GM12878 (cell line): Measurements from ENCODE around the gene NEURL3. TPM values are rescaled to one million over a fixed set of nuclear protein-coding genes. Genes with fewer than 3 reads are reported as not detected.

Experiments used
- CHD2 ChIP-seq: IDR thresholded peaks from 2 replicates; pipeline ENCODE4 v1.6.1; 2011; ENCODE audit warnings: low read depth, low read length, improper control_type of control experiment, borderline replicate concordance
- E4F1 ChIP-seq: fragments of 450-650 bp; IDR thresholded peaks from 2 replicates; pipeline ENCODE4 v1.6.1; 2018; ENCODE audit warnings: borderline replicate concordance, mild to moderate bottlenecking; ENCODE audit not compliant: partially characterized antibody
- JUND ChIP-seq: IDR thresholded peaks from 2 replicates; pipeline ENCODE4 v1.6.1; 2012; ENCODE audit warnings: low read depth, mild to moderate bottlenecking, low read length, improper control_type of control experiment, moderate library complexity
- MEF2A ChIP-seq: IDR thresholded peaks from 2 replicates; pipeline ENCODE4 v1.6.1; 2011; ENCODE audit warnings: low read depth, mild to moderate bottlenecking, low read length, moderate library complexity; ENCODE audit not compliant: insufficient read depth
- MTA3 ChIP-seq: IDR thresholded peaks from 2 replicates; pipeline ENCODE4 v1.6.1; 2012; ENCODE audit warnings: low read length, inconsistent platforms, borderline replicate concordance
- NR2C2 ChIP-seq: IDR thresholded peaks from 2 replicates; pipeline ENCODE4 v1.6.1; 2011; ENCODE audit warnings: borderline replicate concordance, low read depth; ENCODE audit not compliant: control insufficient read depth, insufficient read length
- POU2F2 ChIP-seq: IDR thresholded peaks from 3 replicates; pipeline ENCODE4 v1.6.1; 2011; ENCODE audit warnings: low read depth, mild to moderate bottlenecking, low read length, borderline replicate concordance
- RCOR1 ChIP-seq: conservative IDR thresholded peaks from 2 replicates; pipeline ENCODE4 v1.6.1; 2012; ENCODE audit warnings: low read depth, low read length, improper control_type of control experiment
- SMAD5 ChIP-seq: IDR thresholded peaks from 2 replicates; pipeline ENCODE4 v1.6.1; 2016; ENCODE audit warnings: antibody characterized with exemption, low read depth
- ZBTB40 ChIP-seq: fragments of 450-650 bp; IDR thresholded peaks from 2 replicates; pipeline ENCODE4 v1.6.1; 2016; ENCODE audit warnings: mild to moderate bottlenecking, moderate library complexity, borderline replicate concordance
- polyA plus RNA-seq, 11 experiments: library from polyadenylated mRNA; depleted of rRNA in 4 of 11; unstranded in 6 of 11; stranded (reverse) in 5 of 11; fragments of >200 nt; fragmentation: Nextera tagmentation in 4 of 11; fragmentation: Illumina TruSeq in 1 of 11; extraction: Ambion mirVana in 4 of 11; extraction: Trizol in 1 of 11; gene quantifications; 1 replicate in 1 of 11; 2 replicates in 10 of 11; pipeline versions ENCODE4 v1.2.1 to v1.2.3, GENCODE V29; 2011 to 2016; ENCODE audit warnings: inconsistent platforms in 2 of 11, missing spikeins in 2 of 11, low read depth in 1 of 11
- total RNA-seq, 4 experiments: library from RNA; depleted of rRNA in 3 of 4; stranded (reverse); fragments of >200 nt in 3 of 4; fragmentation: Illumina TruSeq in 1 of 4; extraction: Trizol in 1 of 4; gene quantifications; 2 replicates each; pipeline versions ENCODE4 v1.2.1 to v1.2.3, GENCODE V29; 2013 to 2021
- TF ChIP-seq, protein P1 (sequence below): IDR thresholded peaks from 2 replicates; pipeline ENCODE4 v1.6.1; 2012; ENCODE audit warnings: low read depth, low read length, improper control_type of control experiment
- TF ChIP-seq, protein P2 (sequence below): IDR thresholded peaks from 2 replicates; pipeline ENCODE4 v1.6.1; 2012; ENCODE audit warnings: improper control_type of control experiment, low read depth, low read length; ENCODE audit not compliant: insufficient replicate concordance

NEURL3 gene
- total and polyA plus RNA-seq, 10 of the 15 experiments (the other 5 are each of a cell fraction or from before 2014, with no cell fraction given), result 0.03 to 6.3 (median 0.47) TPM

- TF ChIP-seq E4F1 (no peak), POU2F2 (peak; percentile 86; the same call in 2 of the 3 replicates), SMAD5 (peak; percentile 62; the same call in 1 of the 2 replicates), RCOR1 (no peak), MEF2A (peak; percentile 63; the same call in 1 of the 2 replicates), ZBTB40 (0 out of 2 replicates have a peak, but pooled peaks have one; percentile 10), JUND (peak; percentile 69), MTA3 (no peak), NR2C2 (no peak), CHD2 (0 out of 2 replicates have a peak, but pooled peaks have one; percentile 34)
- TF ChIP-seq, protein P1, sequence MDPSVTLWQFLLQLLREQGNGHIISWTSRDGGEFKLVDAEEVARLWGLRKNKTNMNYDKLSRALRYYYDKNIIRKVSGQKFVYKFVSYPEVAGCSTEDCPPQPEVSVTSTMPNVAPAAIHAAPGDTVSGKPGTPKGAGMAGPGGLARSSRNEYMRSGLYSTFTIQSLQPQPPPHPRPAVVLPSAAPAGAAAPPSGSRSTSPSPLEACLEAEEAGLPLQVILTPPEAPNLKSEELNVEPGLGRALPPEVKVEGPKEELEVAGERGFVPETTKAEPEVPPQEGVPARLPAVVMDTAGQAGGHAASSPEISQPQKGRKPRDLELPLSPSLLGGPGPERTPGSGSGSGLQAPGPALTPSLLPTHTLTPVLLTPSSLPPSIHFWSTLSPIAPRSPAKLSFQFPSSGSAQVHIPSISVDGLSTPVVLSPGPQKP, result no peak
- TF ChIP-seq, protein P2, sequence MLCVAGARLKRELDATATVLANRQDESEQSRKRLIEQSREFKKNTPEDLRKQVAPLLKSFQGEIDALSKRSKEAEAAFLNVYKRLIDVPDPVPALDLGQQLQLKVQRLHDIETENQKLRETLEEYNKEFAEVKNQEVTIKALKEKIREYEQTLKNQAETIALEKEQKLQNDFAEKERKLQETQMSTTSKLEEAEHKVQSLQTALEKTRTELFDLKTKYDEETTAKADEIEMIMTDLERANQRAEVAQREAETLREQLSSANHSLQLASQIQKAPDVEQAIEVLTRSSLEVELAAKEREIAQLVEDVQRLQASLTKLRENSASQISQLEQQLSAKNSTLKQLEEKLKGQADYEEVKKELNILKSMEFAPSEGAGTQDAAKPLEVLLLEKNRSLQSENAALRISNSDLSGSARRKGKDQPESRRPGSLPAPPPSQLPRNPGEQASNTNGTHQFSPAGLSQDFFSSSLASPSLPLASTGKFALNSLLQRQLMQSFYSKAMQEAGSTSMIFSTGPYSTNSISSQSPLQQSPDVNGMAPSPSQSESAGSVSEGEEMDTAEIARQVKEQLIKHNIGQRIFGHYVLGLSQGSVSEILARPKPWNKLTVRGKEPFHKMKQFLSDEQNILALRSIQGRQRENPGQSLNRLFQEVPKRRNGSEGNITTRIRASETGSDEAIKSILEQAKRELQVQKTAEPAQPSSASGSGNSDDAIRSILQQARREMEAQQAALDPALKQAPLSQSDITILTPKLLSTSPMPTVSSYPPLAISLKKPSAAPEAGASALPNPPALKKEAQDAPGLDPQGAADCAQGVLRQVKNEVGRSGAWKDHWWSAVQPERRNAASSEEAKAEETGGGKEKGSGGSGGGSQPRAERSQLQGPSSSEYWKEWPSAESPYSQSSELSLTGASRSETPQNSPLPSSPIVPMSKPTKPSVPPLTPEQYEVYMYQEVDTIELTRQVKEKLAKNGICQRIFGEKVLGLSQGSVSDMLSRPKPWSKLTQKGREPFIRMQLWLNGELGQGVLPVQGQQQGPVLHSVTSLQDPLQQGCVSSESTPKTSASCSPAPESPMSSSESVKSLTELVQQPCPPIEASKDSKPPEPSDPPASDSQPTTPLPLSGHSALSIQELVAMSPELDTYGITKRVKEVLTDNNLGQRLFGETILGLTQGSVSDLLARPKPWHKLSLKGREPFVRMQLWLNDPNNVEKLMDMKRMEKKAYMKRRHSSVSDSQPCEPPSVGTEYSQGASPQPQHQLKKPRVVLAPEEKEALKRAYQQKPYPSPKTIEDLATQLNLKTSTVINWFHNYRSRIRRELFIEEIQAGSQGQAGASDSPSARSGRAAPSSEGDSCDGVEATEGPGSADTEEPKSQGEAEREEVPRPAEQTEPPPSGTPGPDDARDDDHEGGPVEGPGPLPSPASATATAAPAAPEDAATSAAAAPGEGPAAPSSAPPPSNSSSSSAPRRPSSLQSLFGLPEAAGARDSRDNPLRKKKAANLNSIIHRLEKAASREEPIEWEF, result no peak
Measured at GRCh38 chr2:96485751-96486651, 19.2 kb downstream of the NEURL3 start (continued).
